ENCODE measurements around the gene STK10. TPM values are rescaled to one million over a fixed set of nuclear protein-coding genes. Genes with fewer than 3 reads are reported as not detected.

STK10 gene
- total RNA-seq: 24.2 and 24.7 TPM in 2 replicates

DNA sequence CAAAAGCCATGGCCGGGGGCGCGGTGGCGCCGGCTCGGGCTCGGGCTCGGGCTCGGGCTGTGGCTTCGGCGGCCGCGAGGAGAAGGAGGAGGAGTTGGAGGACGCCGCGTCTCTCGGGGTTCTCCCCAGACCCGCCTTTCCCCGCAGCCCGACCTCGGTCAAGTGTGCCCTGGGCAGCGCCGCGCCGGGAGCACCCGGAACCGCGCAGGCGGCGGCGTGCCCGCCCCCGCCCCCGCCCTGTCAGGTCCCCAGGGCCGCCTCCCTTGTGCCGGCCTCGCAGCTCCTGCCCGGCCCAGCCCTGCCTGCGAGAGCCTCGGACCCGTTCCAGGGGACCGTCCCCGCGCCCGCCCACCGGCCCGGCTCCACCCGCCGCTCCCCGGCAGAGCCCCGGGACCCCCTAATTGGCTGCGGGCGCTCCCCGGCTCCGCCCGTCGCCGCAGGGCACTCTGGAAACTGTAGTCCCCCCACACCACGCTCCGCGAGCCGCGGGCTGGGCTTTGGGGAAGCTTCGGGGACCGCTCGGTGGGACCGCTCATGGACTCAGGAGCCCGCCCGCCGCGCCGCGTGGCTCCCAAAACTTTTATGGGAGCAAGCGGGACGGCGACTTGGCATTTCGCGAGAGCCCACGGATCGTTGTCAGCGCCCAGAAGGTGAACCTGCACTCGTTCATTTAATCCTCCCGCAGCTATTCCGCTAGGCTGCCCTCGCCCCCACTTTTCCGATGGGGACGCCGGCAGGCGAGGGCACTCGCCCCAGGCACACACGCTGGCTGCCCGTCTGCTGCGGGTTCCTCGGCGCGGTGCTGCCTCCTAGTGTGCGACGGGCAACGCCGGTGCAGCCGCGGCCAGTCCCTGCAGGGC is at the start of gene STK10:
Gene STK10 (minus strand): TSS at position 192 of the 860 bp plus-strand sequence. CDS start 182 bp downstream, at position 10.

DNA sequence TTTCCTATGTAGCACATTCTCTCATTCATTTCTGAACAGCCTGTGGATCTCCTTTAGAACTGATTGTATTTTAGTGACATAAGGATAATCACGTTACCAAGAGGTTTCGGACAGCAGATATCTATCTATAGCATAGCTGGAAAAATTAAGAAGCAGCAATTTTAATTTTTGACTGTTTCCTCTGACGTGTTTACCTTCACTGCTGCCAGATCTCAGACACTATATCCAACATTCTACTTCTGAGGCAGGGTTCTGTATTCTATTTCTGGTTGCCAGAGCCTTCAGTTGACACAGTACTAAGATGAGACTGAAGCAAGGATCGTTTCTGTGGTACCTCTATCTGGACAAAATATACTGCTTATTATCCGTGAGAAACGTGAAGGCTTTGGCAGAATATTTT is 5.8 kb upstream of the STK10 start, which contains the start of gene EFCAB9:
Gene EFCAB9 (plus strand): TSS at position 301 of the 400 bp plus-strand sequence. CDS start 1 bp downstream, at position 302.

DNA sequence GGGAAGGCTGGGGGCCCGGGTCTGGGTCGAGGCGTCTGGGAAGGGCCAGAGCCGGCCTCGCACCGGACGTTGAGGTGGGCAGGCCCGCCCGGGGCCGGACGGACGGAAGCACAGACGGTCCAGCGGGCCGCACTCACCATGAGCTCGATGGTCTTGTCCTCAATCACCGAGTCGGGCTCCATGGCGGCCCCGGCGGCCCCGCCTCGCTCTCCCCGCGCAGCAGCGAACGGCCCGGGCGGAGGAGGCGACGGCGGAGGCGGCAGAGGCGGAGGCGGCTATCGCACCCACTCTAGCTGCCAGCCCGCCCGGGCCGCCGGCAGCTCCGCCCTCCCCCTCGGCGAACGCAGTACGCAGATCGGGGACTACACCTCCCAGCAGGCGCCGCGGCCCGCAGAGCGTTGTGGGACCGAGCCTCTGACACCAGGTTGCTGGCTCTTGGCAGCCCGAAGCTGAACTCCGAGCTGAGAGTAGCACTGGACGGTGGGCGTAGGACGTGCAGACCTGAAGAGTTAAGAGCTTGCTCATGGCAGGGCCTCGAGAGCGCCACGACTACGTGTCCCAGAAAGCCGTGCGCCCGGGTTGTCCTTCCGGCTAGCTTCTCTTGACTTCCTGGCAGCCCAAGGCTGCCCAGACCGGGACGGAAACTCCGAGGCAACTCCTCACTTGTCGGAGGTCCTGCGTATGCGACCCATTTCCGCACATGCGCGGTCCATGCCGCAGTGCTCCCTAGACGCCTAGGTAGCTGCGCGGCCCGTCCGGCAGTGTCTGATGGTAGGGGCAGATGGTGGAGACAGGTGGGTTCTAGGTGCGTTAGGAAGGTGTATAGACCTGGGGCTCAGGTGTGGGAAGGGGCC is 181.5 kb downstream of the STK10 start, which contains the start of gene FBXW11:
Gene FBXW11 (minus strand): TSS at position 318 of the 854 bp plus-strand sequence. CDS start 136 bp downstream, at position 182.

Other genes with a start within 250 kb of the STK10 start
- 37.2 and 41.0 TPM in 2 replicates for gene FBXW11, start 181.6 kb downstream of the STK10 start, total RNA-seq
- gene EFCAB9, start 5.9 kb upstream of the STK10 start, total RNA-seq: not detected in 2 replicates
- gene UBTD2, start 95.5 kb upstream of the STK10 start, total RNA-seq: 24.0 and 26.0 TPM in 2 replicates

Measured in cardiac ventricle fibroblast (primary cell).